ENCODE measurements around the gene RPLP2. TPM values are rescaled to one million over a fixed set of nuclear protein-coding genes. Genes with fewer than 3 reads are reported as not detected.
A peak's percentile ranks its signal among the peaks of the same experiment; 100 is the strongest.

The RPLP2 gene
- total RNA-seq (ENCODE audit: low replicate concordance), result 99.4 and 841 TPM in 2 replicates

DNA sequence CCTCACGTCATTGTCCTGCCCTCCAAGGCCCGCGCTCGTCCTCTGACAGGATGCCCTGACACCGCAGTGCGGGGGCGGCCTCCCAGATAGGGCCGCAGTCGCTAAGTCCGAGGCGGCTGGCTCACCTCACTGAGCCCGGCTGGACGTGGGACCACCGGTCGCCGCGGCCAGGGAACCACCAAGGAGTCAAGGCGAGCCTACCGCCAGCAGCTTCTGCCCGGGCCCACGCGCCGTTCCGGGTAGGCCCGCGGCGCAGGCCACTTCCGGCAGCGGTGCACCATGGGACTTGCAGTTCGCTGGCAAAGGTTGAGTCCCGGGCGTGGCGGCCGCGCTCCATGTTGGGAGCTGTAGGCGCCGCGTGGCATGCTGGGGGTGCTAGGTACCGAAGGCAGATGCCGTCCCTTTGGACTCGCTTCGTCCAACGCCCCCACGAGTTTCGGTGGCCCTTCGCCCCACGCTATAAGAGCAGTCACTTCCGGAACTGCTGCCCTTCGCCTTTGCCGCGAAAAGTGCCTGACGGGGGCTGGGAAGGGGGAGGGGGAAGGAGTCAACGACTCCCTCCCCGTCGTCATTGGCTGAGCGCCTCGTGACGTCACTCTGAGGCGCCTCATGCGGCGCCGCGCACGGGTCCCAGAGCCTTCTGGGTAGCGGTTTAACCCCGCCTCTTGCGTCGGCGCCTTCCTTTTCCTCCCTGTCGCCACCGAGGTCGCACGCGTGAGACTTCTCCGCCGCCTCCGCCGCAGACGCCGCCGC lies at the start of gene RPLP2:
TSS of gene RPLP2 (plus strand) at position 681 of the 753 bp plus-strand sequence. CDS start 268 bp downstream, outside the sequence.
- TF ChIP-seq, protein P1, sequence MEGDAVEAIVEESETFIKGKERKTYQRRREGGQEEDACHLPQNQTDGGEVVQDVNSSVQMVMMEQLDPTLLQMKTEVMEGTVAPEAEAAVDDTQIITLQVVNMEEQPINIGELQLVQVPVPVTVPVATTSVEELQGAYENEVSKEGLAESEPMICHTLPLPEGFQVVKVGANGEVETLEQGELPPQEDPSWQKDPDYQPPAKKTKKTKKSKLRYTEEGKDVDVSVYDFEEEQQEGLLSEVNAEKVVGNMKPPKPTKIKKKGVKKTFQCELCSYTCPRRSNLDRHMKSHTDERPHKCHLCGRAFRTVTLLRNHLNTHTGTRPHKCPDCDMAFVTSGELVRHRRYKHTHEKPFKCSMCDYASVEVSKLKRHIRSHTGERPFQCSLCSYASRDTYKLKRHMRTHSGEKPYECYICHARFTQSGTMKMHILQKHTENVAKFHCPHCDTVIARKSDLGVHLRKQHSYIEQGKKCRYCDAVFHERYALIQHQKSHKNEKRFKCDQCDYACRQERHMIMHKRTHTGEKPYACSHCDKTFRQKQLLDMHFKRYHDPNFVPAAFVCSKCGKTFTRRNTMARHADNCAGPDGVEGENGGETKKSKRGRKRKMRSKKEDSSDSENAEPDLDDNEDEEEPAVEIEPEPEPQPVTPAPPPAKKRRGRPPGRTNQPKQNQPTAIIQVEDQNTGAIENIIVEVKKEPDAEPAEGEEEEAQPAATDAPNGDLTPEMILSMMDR (IDR thresholded peaks at IDR 0.05; ENCODE audit: insufficient read depth, low read length), result no peak
- peak within 1 kb of the TSS; percentile 88 for H3K4me3 ChIP-seq (ENCODE audit: low read depth, low read length)

DNA sequence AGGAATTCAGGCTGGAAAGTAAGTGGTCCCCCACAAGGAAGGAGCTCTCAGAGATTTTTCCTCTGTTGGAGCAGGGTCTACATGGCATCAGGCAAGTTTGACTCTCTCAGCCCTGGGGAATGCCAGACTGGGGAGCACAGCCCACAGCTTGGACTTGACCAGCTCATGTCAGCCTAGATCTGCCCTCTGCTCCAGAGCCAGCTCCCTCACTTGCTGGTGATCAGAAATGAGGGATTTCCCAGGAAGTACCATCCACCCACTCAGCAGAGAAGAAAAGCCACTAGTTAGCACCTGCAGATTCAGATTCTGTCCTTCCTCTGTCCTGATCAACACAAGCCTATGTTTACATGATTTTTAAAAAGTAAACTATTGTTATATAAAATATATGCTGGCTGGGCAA lies 49.5 kb upstream of the RPLP2 start:
- DNase-seq (ENCODE audit: low read depth), result no peak
- TF ChIP-seq, protein P1 (IDR thresholded peaks at IDR 0.05; ENCODE audit: insufficient read depth, low read length), result no peak
- no peak overlapping the region for H3K4me3 ChIP-seq (ENCODE audit: low read depth, low read length)

More for the DNA sequence above, at the start of gene RPLP2:
- DNase-seq (ENCODE audit: low read depth), result peak; percentile 96

DNA sequence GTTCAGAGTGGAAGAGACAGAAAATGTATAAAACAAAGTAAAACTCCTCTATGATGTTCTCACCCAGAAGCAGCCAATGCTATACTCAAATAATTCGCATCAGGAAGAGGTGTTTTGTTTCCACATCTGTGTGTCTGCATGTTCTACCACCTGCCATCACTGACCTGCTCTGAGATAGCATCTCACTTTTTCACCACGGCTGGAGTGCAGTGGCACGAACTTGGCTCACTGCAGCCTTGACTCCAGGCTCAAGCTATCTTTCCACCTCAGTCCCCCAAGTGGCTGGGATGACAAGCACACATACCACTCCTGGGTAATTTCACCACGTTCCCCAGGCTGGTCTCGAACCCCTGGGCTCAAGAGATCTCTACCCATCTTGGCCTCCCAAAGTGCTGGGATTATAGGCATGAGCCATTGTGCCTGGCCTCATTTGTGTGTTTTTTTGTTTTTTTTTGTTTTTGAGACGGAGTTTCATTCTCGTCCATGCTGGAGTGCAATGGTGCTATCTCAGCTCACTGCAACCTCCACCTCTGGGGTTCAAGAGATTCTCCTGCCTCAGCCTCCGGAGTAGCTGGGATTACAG lies 48.1 kb upstream of the RPLP2 start:
- DNase-seq (ENCODE audit: low read depth), result no peak
- TF ChIP-seq, protein P1 (IDR thresholded peaks at IDR 0.05; ENCODE audit: insufficient read depth, low read length), result no peak
- no peak overlapping the region for H3K4me3 ChIP-seq (ENCODE audit: low read depth, low read length)

DNA sequence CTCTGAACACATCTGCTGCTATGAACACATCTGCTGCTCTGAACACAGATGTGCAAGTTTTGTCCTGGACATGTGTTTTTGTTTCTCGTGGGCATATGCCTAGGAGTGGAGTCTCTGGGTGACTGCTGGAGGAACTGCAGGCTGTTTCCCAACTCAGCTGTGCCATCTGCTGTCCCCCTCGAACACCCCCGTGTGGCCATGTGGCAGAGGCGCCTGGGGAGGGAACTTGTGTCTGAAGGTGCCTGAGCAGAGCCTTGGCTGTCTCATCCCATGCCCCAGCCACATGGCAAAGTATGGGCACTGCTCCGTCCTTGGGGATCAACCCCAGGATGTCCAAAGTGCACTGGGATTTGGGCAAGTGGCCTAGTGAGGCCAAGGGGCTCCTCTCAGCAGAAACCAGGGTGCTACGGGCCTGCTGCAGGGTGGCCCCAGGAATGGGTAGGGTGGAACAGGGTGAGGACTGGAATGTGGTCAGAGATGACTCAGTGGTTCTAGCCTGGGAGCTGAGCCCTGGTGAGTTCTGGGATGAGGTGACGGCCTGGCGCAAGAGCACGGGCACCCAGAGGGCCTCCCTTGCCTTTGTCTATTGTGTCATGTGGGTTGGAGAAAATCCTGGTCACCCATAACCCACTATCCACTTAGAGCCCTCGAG lies 47.2 kb upstream of the RPLP2 start:
- no peak overlapping the region for H3K4me3 ChIP-seq (ENCODE audit: low read depth, low read length)
- peak; percentile 73 for DNase-seq (ENCODE audit: low read depth)
- TF ChIP-seq, protein P1 (IDR thresholded peaks at IDR 0.05; ENCODE audit: insufficient read depth, low read length), result peak; percentile 38

DNA sequence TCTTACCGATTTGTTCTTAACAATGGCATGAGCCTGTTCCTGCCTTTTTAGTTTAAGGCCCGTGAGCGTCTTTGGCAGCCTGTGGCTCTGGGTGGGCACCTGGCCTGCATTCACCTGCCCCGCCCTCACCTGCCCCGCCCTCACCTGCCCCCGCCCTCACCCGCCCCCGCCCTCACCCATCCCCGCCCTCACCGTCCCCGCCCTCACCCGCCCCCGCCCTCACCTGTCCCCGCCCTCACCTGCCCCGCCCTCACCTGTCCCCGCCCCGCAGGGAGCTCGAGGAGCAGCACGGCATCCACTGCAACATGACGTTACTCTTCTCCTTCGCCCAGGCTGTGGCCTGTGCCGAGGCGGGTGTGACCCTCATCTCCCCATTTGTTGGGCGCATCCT lies 46.7 kb upstream of the RPLP2 start:
- TF ChIP-seq, protein P1 (IDR thresholded peaks at IDR 0.05; ENCODE audit: insufficient read depth, low read length), result no peak
- no peak for DNase-seq (ENCODE audit: low read depth)

DNA sequence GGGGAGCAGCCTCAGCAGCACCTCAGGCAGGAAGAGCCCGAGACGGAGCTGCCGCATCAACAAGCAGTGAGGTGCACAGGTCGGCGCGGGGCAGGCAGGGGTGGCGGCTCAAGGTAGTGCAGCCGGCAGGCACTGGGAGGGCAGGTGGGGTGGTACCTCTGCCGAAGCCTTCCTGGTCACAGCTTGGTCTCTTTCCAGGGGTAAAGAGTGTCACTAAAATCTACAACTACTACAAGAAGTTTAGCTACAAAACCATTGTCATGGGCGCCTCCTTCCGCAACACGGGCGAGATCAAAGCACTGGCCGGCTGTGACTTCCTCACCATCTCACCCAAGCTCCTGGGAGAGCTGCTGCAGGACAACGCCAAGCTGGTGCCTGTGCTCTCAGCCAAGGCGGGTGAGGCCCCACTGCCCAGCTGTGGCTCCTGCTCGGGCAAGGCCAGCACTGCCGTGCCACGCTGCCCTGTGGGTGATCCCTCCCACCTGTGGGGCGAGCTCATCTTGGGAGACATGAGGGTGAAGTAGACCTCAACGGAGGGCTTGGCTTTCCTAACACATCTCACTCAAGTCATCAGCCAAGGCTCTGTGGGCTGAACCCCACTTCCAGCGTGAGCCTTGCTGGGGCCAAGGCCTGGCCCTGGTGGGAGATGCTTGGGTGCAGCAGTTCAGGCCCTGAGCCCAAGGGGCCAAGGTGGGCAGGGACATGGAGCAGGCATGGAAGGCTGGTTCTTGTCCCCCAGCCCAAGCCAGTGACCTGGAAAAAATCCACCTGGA lies 46.0 kb upstream of the RPLP2 start:
- TF ChIP-seq, protein P1 (IDR thresholded peaks at IDR 0.05; ENCODE audit: insufficient read depth, low read length), result no peak
- no peak overlapping the region for H3K4me3 ChIP-seq (ENCODE audit: low read depth, low read length)
- DNase-seq (ENCODE audit: low read depth), result no peak

More for the DNA sequence above, 46.7 kb upstream of the RPLP2 start:
- H3K4me3 ChIP-seq (ENCODE audit: low read depth, low read length), result no peak overlapping the region

Data from fibroblast of the aortic adventitia (primary cell).